HFFc6 (cell line): ENCODE results near the gene PKP3. TPM values are rescaled to one million over a fixed set of nuclear protein-coding genes. Genes with fewer than 3 reads are reported as not detected.
"Not testable (repeated sequence)": the region's sequence is repeated elsewhere in the genome, so short reads cannot be mapped to it uniquely, and the experiment has no call there.

ENCODE experiments used
- DNase-seq: peaks from one replicate; pipeline ENCODE4 v3.0.0-alpha.2; 2018
- H3K27ac Mint-ChIP-seq: 2 replicates; pipeline ENCODE4 v1.8.0; 2020; ENCODE audit warnings: mild to moderate bottlenecking, mixed read lengths
- H3K27me3 Mint-ChIP-seq: 2 replicates; pipeline ENCODE4 v1.8.0; 2021; ENCODE audit warnings: mild to moderate bottlenecking, moderate library complexity, mixed read lengths; ENCODE audit not compliant: insufficient read depth
- H3K36me3 Mint-ChIP-seq: 2 replicates; pipeline ENCODE4 v1.8.0; 2021; ENCODE audit warnings: low read depth, mixed read lengths
- H3K4me1 Mint-ChIP-seq: 2 replicates; pipeline ENCODE4 v1.8.0; 2020; ENCODE audit warnings: low read depth, mixed read lengths
- H3K4me3 Mint-ChIP-seq: 2 replicates; pipeline ENCODE4 v1.8.0; 2020; ENCODE audit warnings: mild to moderate bottlenecking, moderate library complexity, mixed read lengths
- H3K9me3 Mint-ChIP-seq: 2 replicates; pipeline ENCODE4 v1.8.0; 2020; ENCODE audit warnings: mild to moderate bottlenecking, mixed read lengths
- total RNA-seq, 6 experiments: library from RNA; stranded (reverse); fragmentation: NEBNext Ultra II Directional; extraction: Animal tissue kit (Norgen Biotek cat#: 25700); gene quantifications; 2 replicates in 1 of 6; 3 replicates in 5 of 6; pipeline ENCODE4 v1.2.3, GENCODE V29; 2021
- TF ChIP-seq, protein P1 (sequence below): fragments of 200-600 bp; sonication (generic); IDR thresholded peaks from 2 replicates; pipeline ENCODE4 v1.5.0; 2021; ENCODE audit warnings: antibody characterized with exemption, mild to moderate bottlenecking

PKP3 gene
- total RNA-seq, 6 experiments from 2014 or later = 2.5 to 3.3 (median 2.9) TPM

DNA sequence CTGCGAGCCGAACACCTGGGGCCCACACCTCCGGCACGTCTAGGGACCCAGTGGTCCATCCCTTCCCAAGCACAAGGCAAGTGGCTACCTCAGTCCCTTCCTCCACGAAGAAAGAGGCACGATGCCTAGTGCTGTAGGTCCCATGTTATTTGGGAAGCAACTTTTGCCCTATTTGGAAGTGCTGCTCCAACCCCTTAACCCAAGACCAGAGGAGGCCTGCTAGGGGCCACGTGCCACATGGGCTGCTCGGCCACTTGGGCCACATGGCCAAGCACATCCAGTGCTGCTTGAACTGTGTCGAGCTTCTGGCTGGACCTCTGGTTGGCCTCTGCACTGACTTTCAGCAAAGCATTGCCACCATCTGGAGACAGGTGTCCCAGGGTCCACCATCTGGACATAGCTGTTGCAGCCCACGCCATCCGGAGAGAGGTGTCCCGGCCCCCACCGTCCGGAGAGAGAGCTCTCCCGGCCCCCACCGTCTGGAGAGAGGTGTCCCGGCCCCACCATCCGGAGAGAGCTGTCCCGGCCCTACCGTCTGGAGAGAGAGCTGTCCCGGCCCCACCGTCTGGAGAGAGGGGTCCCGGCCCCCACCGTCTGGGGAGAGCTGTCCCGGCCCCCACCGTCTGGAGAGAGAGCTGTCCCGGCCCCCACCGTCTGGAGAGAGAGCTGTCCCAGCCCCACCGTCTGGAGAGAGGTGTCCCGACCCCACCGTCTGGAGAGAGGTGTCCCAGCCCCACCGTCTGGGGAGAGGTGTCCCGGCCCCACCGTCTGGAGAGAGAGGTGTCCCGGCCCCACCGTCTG lies 31.2 kb upstream of the PKP3 start:
- Mint-ChIP-seq H3K4me3 (no peak overlapping the region), H3K9me3 (peaks cover 7% of the 10 kb centered on the region; the same call in 1 of the 2 replicates), H3K36me3 (no peaks in the 10 kb centered on the region), H3K4me1 (no peaks in the 10 kb centered on the region), H3K27me3 (peaks cover 17% of the 10 kb centered on the region), H3K27ac (no peak overlapping the region)
- DNase-seq = no peak
- TF ChIP-seq, protein P1, sequence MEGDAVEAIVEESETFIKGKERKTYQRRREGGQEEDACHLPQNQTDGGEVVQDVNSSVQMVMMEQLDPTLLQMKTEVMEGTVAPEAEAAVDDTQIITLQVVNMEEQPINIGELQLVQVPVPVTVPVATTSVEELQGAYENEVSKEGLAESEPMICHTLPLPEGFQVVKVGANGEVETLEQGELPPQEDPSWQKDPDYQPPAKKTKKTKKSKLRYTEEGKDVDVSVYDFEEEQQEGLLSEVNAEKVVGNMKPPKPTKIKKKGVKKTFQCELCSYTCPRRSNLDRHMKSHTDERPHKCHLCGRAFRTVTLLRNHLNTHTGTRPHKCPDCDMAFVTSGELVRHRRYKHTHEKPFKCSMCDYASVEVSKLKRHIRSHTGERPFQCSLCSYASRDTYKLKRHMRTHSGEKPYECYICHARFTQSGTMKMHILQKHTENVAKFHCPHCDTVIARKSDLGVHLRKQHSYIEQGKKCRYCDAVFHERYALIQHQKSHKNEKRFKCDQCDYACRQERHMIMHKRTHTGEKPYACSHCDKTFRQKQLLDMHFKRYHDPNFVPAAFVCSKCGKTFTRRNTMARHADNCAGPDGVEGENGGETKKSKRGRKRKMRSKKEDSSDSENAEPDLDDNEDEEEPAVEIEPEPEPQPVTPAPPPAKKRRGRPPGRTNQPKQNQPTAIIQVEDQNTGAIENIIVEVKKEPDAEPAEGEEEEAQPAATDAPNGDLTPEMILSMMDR = no peak

DNA sequence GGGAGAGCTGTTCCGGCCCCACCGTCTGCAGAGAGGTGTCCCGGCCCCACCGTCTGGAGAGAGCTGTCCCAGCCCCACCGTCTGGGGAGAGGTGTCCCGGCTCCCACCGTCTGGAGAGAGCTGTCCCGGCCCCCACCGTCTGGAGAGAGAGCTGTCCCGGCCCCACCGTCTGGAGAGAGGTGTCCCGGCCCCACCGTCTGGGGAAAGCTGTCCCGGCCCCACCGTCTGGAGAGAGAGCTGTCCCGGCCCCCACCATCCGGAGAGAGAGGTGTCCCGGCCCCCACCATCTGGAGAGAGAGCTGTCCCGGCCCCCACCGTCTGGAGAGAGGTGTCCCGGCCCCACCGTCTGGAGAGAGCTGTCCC lies 30.6 kb upstream of the PKP3 start:
- H3K4me3 Mint-ChIP-seq, DNase-seq, H3K4me1 Mint-ChIP-seq, H3K36me3 Mint-ChIP-seq, H3K9me3 Mint-ChIP-seq, H3K27ac Mint-ChIP-seq: not testable (repeated sequence)
- peaks cover 22% of the 10 kb centered on the region for H3K27me3 Mint-ChIP-seq

DNA sequence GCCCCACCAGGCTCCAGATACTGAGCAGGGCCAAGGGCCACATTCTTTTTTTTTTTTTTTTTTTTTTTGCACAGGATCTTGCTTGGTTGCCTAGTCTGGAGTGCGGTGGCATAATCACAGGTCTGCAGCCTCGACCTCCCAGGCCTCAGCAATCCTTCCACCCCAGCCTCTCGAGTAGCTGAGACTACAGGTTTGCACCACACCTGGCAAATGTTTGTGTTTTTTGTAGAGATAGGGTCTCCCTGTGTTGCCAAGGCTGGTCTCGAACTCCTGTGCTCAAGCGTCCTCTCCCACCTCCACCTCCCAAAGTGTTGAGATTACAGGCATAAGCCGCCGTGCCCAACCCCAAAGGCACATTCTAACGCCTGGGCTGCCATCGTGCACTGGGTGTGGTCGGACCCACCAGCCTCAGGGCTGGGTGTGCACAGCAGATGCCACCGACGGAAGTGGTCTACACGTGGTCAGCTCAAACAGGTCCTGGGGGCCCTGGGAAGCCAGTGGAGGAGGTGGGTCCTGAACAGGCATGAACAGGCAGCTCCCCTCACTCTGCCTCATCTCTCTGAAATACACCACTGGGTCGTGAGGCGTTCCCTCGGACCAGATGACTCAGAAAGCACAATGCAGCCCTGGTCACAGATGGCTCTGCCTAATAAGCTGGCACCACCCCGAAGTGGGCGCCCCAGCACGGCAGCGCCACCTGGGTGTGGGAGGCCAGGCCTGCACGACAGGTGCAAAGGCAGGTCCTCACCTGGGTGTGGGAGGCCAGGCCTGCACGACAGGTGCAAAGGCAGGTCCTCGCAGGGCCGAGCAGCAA lies 29.9 kb upstream of the PKP3 start:
- peak; percentile 24 for DNase-seq
- Mint-ChIP-seq H3K27ac (no peak overlapping the region), H3K36me3 (no peaks in the 10 kb centered on the region), H3K9me3 (peaks cover 7% of the 10 kb centered on the region; the same call in 1 of the 2 replicates), H3K4me3 (no peak overlapping the region), H3K4me1 (peaks cover 5% of the 10 kb centered on the region; the same call in 1 of the 2 replicates), H3K27me3 (peaks cover 24% of the 10 kb centered on the region)
- TF ChIP-seq, protein P1 = peak; percentile 63

DNA sequence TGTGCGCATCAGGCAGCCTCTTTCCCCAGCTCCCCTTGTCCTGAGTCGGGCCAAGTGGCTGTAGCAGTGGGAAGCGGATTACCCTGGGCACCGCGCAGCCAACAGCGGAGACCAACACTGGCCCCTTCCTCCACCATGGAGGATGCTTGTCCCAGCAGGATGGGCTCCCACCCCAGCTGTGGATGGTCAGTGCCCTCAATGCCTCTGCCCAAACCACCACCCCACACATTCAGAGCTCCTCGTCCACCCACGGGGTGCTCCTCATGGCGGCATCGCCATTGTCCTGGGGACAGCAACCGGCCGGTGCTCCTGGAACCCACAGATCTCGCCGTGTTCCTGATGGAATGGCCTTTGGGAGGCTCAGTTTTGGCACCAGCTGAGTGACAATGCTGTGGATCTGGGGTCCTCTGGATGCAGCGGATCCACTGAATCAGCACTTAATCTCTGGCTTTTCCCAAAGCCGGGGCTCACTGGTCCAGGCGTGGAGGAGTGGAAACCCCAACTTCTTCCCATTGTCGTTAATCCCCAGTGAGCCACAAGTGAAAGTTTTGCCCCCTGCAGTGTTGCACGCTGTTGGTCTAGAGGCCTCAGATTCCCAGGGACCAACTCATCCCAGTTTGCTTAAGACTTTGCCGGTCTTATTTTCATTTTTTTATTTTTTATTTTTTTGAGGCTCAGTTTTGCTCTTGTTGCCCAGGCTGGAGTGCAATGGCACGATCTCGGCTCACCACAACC lies 28.9 kb upstream of the PKP3 start:
- TF ChIP-seq, protein P1 = no peak
- Mint-ChIP-seq H3K4me1 (peaks cover 5% of the 10 kb centered on the region; the same call in 1 of the 2 replicates), H3K36me3 (no peaks in the 10 kb centered on the region), H3K9me3 (peaks cover 7% of the 10 kb centered on the region; the same call in 1 of the 2 replicates), H3K4me3 (no peak overlapping the region), H3K27me3 (peaks cover 22% of the 10 kb centered on the region), H3K27ac (no peak overlapping the region)
- DNase-seq = no peak

DNA sequence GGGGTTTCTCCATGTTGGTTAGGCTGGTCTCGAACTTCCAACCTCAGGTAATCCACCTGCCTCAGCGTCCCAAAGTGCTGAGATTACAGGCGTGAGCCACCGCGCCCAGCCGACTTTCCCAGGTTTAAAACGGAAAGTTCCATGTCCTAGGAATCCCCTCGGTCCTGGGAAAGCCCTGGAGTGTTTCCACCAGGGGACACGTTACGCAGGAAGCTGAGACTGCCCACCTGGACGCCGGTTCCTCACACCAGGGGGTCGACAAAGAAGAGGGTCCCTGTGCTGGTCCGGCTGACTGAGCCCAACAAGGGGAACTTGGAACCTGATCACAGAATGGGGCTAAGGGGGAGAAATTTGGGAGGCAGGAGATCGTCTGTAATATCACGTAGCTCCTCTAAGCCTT lies 28.2 kb upstream of the PKP3 start:
- Mint-ChIP-seq H3K36me3 (no peaks in the 10 kb centered on the region), H3K4me3 (no peak overlapping the region), H3K9me3 (peaks cover 7% of the 10 kb centered on the region; the same call in 1 of the 2 replicates), H3K27me3 (peaks cover 24% of the 10 kb centered on the region), H3K4me1 (peaks cover 5% of the 10 kb centered on the region; the same call in 1 of the 2 replicates), H3K27ac (no peak overlapping the region)
- TF ChIP-seq, protein P1 = no peak
- no peak for DNase-seq
